ENCODE results near the gene PLXND1.
"Not testable (repeated sequence)": the region's sequence is repeated elsewhere in the genome, so short reads cannot be mapped to it uniquely, and the experiment has no call there.

The PLXND1 gene

GRCh38 chr3:129606636-129607390 lies at the start of gene PLXND1:
Gene PLXND1 (minus strand): TSS chr3:129606676. CDS start chr3:129606639, 37 bp downstream.
- no peak for DNase-seq

GRCh38 chr3:129655291-129655700 lies 48.8 kb upstream of the PLXND1 start:
- no peak for DNase-seq

GRCh38 chr3:129654131-129654530 lies 47.7 kb upstream of the PLXND1 start:
- DNase-seq: no peak

GRCh38 chr3:129653019-129653418 lies 46.5 kb upstream of the PLXND1 start:
- DNase-seq: no peak

GRCh38 chr3:129651435-129652202 lies 45.1 kb upstream of the PLXND1 start:
- DNase-seq: no peak

- DNase-seq: no peak
Measured at GRCh38 chr3:129650256-129650872, 43.9 kb upstream of the PLXND1 start.

GRCh38 chr3:129648391-129648790 lies 41.9 kb upstream of the PLXND1 start:
- no peak for DNase-seq

- peak; percentile 23 for DNase-seq
Measured at GRCh38 chr3:129645286-129645685, 38.8 kb upstream of the PLXND1 start.

- DNase-seq: no peak
Measured at GRCh38 chr3:129644836-129645235, 38.4 kb upstream of the PLXND1 start.

- not testable (repeated sequence) for DNase-seq
Measured at GRCh38 chr3:129641567-129642260, 35.2 kb upstream of the PLXND1 start.

- DNase-seq: not testable (repeated sequence)
Measured at GRCh38 chr3:129640985-129641384, 34.5 kb upstream of the PLXND1 start.

- no peak for DNase-seq
Measured at GRCh38 chr3:129638481-129638880, 32.0 kb upstream of the PLXND1 start.

- no peak for DNase-seq
Measured at GRCh38 chr3:129636082-129636481, 29.6 kb upstream of the PLXND1 start.

GRCh38 chr3:129635656-129636055 lies 29.2 kb upstream of the PLXND1 start:
- no peak for DNase-seq

GRCh38 chr3:129633751-129634481 lies 27.4 kb upstream of the PLXND1 start:
- no peak for DNase-seq

GRCh38 chr3:129632977-129633376 lies 26.5 kb upstream of the PLXND1 start:
- no peak for DNase-seq

- no peak for DNase-seq
Measured at GRCh38 chr3:129632556-129632955, 26.1 kb upstream of the PLXND1 start.

GRCh38 chr3:129632056-129632455 lies 25.6 kb upstream of the PLXND1 start:
- no peak for DNase-seq

GRCh38 chr3:129629011-129629410 lies 22.5 kb upstream of the PLXND1 start:
- no peak for DNase-seq

- no peak for DNase-seq
Measured at GRCh38 chr3:129628169-129628522, 21.7 kb upstream of the PLXND1 start.

- DNase-seq: no peak
Measured at GRCh38 chr3:129627350-129628168, 21.1 kb upstream of the PLXND1 start.

Measured in SIG-M5 (cell line).